Ectodermal cell (in vitro differentiated cells): ENCODE measurements around the gene RNFT2.
"Not testable (repeated sequence)": the region's sequence is repeated elsewhere in the genome, so short reads cannot be mapped to it uniquely, and the experiment has no call there.

Experiments
- H3K27ac ChIP-seq: 2 replicates; pipeline ENCODE4 v1.7.0; 2013; ENCODE audit warnings: mild to moderate bottlenecking, low read depth, low read length; ENCODE audit not compliant: insufficient read depth, poor library complexity, severe bottlenecking
- H3K27me3 ChIP-seq: 2 replicates; pipeline ENCODE4 v1.7.0; 2013; ENCODE audit warnings: mild to moderate bottlenecking, low read length; ENCODE audit not compliant: insufficient read depth, control insufficient read depth, poor library complexity, severe bottlenecking
- H3K36me3 ChIP-seq: one replicate; pipeline ENCODE4 v1.7.0; 2013; ENCODE audit warnings: low read length; ENCODE audit not compliant: control insufficient read depth, insufficient read depth
- H3K4me1 ChIP-seq: one replicate; pipeline ENCODE4 v1.7.0; 2013; ENCODE audit warnings: low read length; ENCODE audit not compliant: control insufficient read depth, insufficient read depth
- H3K4me3 ChIP-seq: 2 replicates; pipeline ENCODE4 v1.7.0; 2013; ENCODE audit warnings: low read depth, low read length, control low read depth; ENCODE audit not compliant: insufficient read depth
- H3K9me3 ChIP-seq: 2 replicates; pipeline ENCODE4 v1.7.0; 2013; ENCODE audit warnings: mild to moderate bottlenecking, low read length, moderate library complexity; ENCODE audit not compliant: control insufficient read depth
- WGBS, 2 experiments: methylation state at CpG; one replicate each; pipeline ENCODE4 v1.1.7; 2013; ENCODE audit warnings: missing lambda C conversion rate in 2 of 2; 5-methylcytosine and 5-hydroxymethylcytosine counted together

Gene RNFT2

DNA sequence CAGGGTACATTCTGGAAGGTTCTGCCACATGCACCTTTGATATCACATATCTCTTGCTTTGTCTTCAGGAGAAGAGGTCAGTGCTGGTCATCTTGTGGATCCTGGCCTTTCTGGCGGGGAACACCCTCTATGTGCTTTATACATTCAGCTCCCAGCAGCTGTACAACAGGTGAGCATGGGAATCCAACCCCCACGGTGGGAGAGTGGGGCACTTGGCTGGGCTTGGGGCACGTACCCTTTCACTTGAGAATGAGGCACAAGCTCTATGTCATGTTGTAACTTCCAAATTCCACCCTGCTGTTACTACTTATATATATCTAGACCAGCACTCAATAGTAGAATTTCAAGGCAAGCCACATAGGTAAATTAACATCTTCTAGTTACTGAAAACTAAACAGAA is 28.6 kb downstream of the RNFT2 start:
- Histone ChIP-seq H3K27ac (no peak overlapping the region), H3K4me1 (no peaks in the 10 kb centered on the region), H3K4me3 (no peak overlapping the region), H3K36me3 (peaks cover 14% of the 10 kb centered on the region), H3K9me3 (no peaks in the 10 kb centered on the region), H3K27me3 (no peaks in the 10 kb centered on the region)
- WGBS, 2 experiments, result 94 to 98% methylated on average over 3 of the region's 3 CpGs

GRCh38 chr12:116771651-116772050 is 33.5 kb downstream of the RNFT2 start:
- 92 to 95% methylated on average over 8 of the region's 8 CpGs for WGBS, 2 experiments
- Histone ChIP-seq H3K4me3 (no peak overlapping the region), H3K4me1 (no peaks in the 10 kb centered on the region), H3K36me3 (peaks cover 16% of the 10 kb centered on the region), H3K9me3 (no peaks in the 10 kb centered on the region), H3K27ac (no peak overlapping the region), H3K27me3 (no peaks in the 10 kb centered on the region)

DNA sequence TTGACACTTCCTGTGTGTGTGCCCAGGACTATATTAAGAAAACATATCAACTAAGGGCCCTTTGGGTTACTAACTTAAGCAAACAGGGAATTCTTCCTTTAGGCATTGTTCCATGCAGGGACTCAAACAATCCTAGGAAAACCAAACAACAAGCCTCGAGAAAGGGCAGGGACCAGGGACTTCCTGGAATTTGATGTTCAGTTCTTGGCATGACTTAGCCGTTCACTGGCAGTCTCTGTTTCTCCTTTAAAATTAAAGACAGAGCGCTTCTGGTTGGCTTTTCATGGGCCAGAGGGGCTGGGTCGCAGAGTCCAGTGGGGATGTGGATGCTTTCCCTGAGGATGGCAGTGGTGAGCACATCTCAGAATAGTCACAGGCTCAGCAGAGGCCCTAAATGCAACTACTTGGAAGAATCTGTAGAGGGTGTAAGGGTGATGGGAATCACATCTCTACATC is 35.2 kb downstream of the RNFT2 start:
- WGBS, 2 experiments, result 90 to 96% methylated on average over 4 of the region's 4 CpGs
- Histone ChIP-seq H3K27ac (no peak overlapping the region), H3K4me3 (no peak overlapping the region)

GRCh38 chr12:116774020-116774419 is 35.9 kb downstream of the RNFT2 start:
- Histone ChIP-seq H3K36me3 (peaks cover 12% of the 10 kb centered on the region), H3K4me3 (no peak overlapping the region), H3K4me1 (no peaks in the 10 kb centered on the region), H3K9me3 (no peaks in the 10 kb centered on the region), H3K27me3 (no peaks in the 10 kb centered on the region), H3K27ac (no peak overlapping the region)
- 69 to 96% methylated on average over 1 to 4 of the region's 4 CpGs for WGBS, 2 experiments

More for the DNA sequence above, 35.2 kb downstream of the RNFT2 start:
- no peaks in the 10 kb centered on the region for H3K9me3 ChIP-seq
- no peaks in the 10 kb centered on the region for H3K27me3 ChIP-seq
- no peaks in the 10 kb centered on the region for H3K4me1 ChIP-seq
- peaks cover 12% of the 10 kb centered on the region for H3K36me3 ChIP-seq

- WGBS, 2 experiments, result 83 to 93% methylated on average over 1 of the region's 1 CpG
- no peaks in the 10 kb centered on the region for H3K4me1 ChIP-seq
- no peaks in the 10 kb centered on the region for H3K27me3 ChIP-seq
- H3K4me3 ChIP-seq, result no peak overlapping the region
- peaks cover 25% of the 10 kb centered on the region for H3K36me3 ChIP-seq
- H3K27ac ChIP-seq, result no peak overlapping the region
- H3K9me3 ChIP-seq, result no peaks in the 10 kb centered on the region
These were observed 39.1 kb downstream of the RNFT2 start for GRCh38 chr12:116777245-116777644.

- peaks cover 33% of the 10 kb centered on the region for H3K36me3 ChIP-seq
- no peaks in the 10 kb centered on the region for H3K9me3 ChIP-seq
- H3K27ac ChIP-seq, result no peak overlapping the region
- 91 to 93% methylated on average over 2 of the region's 2 CpGs for WGBS, 2 experiments
- H3K27me3 ChIP-seq, result no peaks in the 10 kb centered on the region
- no peaks in the 10 kb centered on the region for H3K4me1 ChIP-seq
- no peak overlapping the region for H3K4me3 ChIP-seq
These were observed 41.5 kb downstream of the RNFT2 start for GRCh38 chr12:116779597-116779996.

GRCh38 chr12:116780942-116781341 is 42.8 kb downstream of the RNFT2 start:
- WGBS, 2 experiments, result 72 to 73% methylated on average over 4 of the region's 4 CpGs
- Histone ChIP-seq H3K27me3 (no peaks in the 10 kb centered on the region), H3K36me3 (peaks cover 33% of the 10 kb centered on the region), H3K4me3 (no peak overlapping the region), H3K27ac (no peak overlapping the region), H3K4me1 (no peaks in the 10 kb centered on the region), H3K9me3 (no peaks in the 10 kb centered on the region)

- WGBS, 2 experiments, result 93 to 96% methylated on average over 6 of the region's 6 CpGs
- Histone ChIP-seq H3K27ac (no peak overlapping the region), H3K4me3 (no peak overlapping the region)
These were observed 45.6 kb downstream of the RNFT2 start for GRCh38 chr12:116783525-116784237.

GRCh38 chr12:116784238-116784612 is 46.1 kb downstream of the RNFT2 start:
- Histone ChIP-seq H3K36me3 (peaks cover 42% of the 10 kb centered on the region), H3K4me1 (no peaks in the 10 kb centered on the region), H3K4me3 (no peak overlapping the region), H3K27me3 (no peaks in the 10 kb centered on the region), H3K27ac (no peak overlapping the region), H3K9me3 (no peaks in the 10 kb centered on the region)
- WGBS, 2 experiments, result 94 to 95% methylated on average over 7 of the region's 7 CpGs

More at GRCh38 chr12:116783525-116784237, 45.6 kb downstream of the RNFT2 start:
- Histone ChIP-seq H3K9me3 (no peaks in the 10 kb centered on the region), H3K4me1 (no peaks in the 10 kb centered on the region), H3K27me3 (no peaks in the 10 kb centered on the region), H3K36me3 (peaks cover 42% of the 10 kb centered on the region)

GRCh38 chr12:116789562-116789961 is 51.4 kb downstream of the RNFT2 start:
- not testable (repeated sequence) for H3K27me3 ChIP-seq, H3K4me3 ChIP-seq, H3K9me3 ChIP-seq, H3K4me1 ChIP-seq, H3K27ac ChIP-seq
- H3K36me3 ChIP-seq, result peaks cover 14% of the 10 kb centered on the region
